ENCODE results near the gene PLXNC1. TPM values are rescaled to one million over a fixed set of nuclear protein-coding genes. Genes with fewer than 3 reads are reported as not detected.

Gene PLXNC1
- polyA plus RNA-seq, 1 donor (not counting 4 experiments of a cell fraction or from before 2014, with no cell fraction given) = 0.17 TPM

DNA sequence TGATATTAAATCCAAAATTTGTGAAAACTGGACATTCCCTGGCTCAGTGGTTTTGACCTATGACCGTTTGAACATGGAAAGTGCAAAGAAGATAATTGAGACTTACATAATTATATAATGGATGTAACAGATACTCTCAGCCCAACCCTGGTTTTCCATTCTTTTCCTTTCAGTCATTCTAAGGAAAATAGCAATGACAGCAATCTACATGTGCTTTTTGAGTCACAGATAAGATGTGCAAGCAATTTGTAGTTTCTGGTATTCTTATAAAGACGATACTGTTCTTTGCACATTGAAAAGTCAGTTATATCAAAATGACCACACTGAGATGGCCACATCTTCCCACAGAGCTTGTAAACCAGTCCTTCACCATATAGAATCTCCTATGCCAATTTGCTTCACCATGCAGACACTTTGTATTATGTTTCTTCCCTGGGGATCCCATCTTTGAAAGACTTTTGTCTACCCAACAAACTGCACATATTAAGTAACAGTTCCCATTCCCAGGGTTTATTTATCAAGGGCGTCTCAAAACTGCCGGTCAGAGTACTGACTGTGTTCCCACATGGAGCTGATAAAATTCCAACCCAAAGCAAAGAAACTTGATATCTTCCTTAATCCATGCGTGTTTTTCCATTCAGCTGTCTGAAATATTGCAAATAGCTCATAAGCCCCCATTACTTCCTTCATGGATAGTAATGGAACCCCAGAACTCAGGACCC lies 34.8 kb downstream of the PLXNC1 start:
- no peaks in the 10 kb centered on the region for H3K79me2 ChIP-seq (ENCODE audit: control insufficient read depth, insufficient read depth, low read length)
- TF ChIP-seq, protein P1, sequence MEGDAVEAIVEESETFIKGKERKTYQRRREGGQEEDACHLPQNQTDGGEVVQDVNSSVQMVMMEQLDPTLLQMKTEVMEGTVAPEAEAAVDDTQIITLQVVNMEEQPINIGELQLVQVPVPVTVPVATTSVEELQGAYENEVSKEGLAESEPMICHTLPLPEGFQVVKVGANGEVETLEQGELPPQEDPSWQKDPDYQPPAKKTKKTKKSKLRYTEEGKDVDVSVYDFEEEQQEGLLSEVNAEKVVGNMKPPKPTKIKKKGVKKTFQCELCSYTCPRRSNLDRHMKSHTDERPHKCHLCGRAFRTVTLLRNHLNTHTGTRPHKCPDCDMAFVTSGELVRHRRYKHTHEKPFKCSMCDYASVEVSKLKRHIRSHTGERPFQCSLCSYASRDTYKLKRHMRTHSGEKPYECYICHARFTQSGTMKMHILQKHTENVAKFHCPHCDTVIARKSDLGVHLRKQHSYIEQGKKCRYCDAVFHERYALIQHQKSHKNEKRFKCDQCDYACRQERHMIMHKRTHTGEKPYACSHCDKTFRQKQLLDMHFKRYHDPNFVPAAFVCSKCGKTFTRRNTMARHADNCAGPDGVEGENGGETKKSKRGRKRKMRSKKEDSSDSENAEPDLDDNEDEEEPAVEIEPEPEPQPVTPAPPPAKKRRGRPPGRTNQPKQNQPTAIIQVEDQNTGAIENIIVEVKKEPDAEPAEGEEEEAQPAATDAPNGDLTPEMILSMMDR (optimal IDR thresholded peaks at IDR 0.05 in 1 of 3, IDR thresholded peaks at IDR 0.05 in 1 of 3, conservative IDR thresholded peaks at IDR 0.05 in 1 of 3; ENCODE audit: extremely low read depth in 1 of 3, insufficient read depth in 2 of 3, low read length in 3 of 3) = no peak
- TF ChIP-seq EZH2 (IDR thresholded peaks at IDR 0.05; ENCODE audit: low read length) = no peak
- no peak for DNase-seq (ENCODE audit: low read depth, low spot score)
- H3K36me3 ChIP-seq (ENCODE audit: control insufficient read depth in 2 of 2, extremely low read depth in 1 of 2, insufficient read depth in 2 of 2, low read length in 2 of 2) = no peaks in the 10 kb centered on the region
- H3K4me1 ChIP-seq (ENCODE audit: control insufficient read depth, extremely low read depth, insufficient read depth, low read length) = no peaks in the 10 kb centered on the region
- no peak overlapping the region for H3K4me3 ChIP-seq (ENCODE audit: control insufficient read depth in 2 of 3, extremely low read depth in 1 of 3, insufficient read depth in 2 of 3, low read depth in 1 of 3, low read length in 3 of 3)
- FAIRE-seq = no peak
- dilution Hi-C loops (cut with MboI; ENCODE audit: extremely low pct_ligation_motif_present, low sequenced_read_pairs) = no loop called here
- no peaks in the 10 kb centered on the region for H3K9me3 ChIP-seq (ENCODE audit: control insufficient read depth, low read depth, low read length)
- no peak overlapping the region for H2AFZ ChIP-seq (ENCODE audit: control insufficient read depth, low read length)
- H3K4me2 ChIP-seq (ENCODE audit: control insufficient read depth, extremely low read depth, insufficient read depth, low read depth, low read length) = no peak overlapping the region
- H4K20me1 ChIP-seq (ENCODE audit: control insufficient read depth, extremely low read depth, insufficient read depth, low read length) = no peaks in the 10 kb centered on the region
- H3K27ac ChIP-seq (ENCODE audit: control insufficient read depth, insufficient read depth, low read length) = no peak overlapping the region
- no peak overlapping the region for H3K9ac ChIP-seq (ENCODE audit: control insufficient read depth, extremely low read depth, insufficient read depth, low read length)
- no peaks in the 10 kb centered on the region for H3K9me1 ChIP-seq (ENCODE audit: control insufficient read depth, extremely low read depth, insufficient read depth, low read length)
- peaks cover 15% of the 10 kb centered on the region for H3K27me3 ChIP-seq (ENCODE audit: control insufficient read depth, extremely low read depth, insufficient read depth, low read length)

DNA sequence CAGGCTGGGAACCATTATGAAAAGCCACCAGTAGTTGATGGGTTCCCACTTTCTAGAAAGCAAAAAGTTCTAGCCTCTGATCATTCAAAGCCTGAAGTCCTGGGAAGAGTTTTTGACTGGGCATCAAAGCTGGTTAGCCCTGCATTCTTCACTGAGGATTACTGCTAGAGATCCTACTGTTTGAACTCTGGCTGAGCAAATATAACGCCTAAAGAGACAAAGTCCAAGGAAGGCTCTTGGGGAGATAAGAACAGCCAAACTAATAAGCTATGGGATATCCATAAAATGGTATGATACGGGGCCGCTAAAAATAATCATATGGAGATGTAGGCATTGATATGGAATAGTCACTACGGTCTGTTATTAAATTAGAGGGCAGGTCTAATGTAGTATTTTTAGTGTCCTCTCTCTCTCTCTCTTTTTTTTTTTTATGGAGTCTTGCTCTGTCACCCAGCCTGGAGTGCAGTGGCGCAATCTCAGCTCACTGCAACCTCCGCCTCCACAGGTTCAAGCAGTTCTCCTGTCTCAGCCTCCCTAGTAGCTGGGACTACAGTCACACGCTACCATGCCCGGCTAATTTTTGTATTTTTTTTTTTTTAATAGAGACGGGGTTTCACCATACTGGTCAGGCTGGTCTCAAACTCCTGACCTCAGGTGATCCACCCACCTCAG lies 35.5 kb downstream of the PLXNC1 start:
- Histone ChIP-seq H3K4me3 (ENCODE audit: control insufficient read depth in 2 of 3, extremely low read depth in 1 of 3, insufficient read depth in 2 of 3, low read depth in 1 of 3, low read length in 3 of 3) (no peak overlapping the region), H3K27ac (ENCODE audit: control insufficient read depth, insufficient read depth, low read length) (no peak overlapping the region), H3K4me1 (ENCODE audit: control insufficient read depth, extremely low read depth, insufficient read depth, low read length) (no peaks in the 10 kb centered on the region), H3K4me2 (ENCODE audit: control insufficient read depth, extremely low read depth, insufficient read depth, low read depth, low read length) (no peak overlapping the region), H3K9ac (ENCODE audit: control insufficient read depth, extremely low read depth, insufficient read depth, low read length) (no peak overlapping the region), H3K36me3 (ENCODE audit: control insufficient read depth in 2 of 2, extremely low read depth in 1 of 2, insufficient read depth in 2 of 2, low read length in 2 of 2) (no peaks in the 10 kb centered on the region), H3K27me3 (ENCODE audit: control insufficient read depth, extremely low read depth, insufficient read depth, low read length) (peaks cover 15% of the 10 kb centered on the region), H3K9me3 (ENCODE audit: control insufficient read depth, low read depth, low read length) (no peaks in the 10 kb centered on the region), H3K9me1 (ENCODE audit: control insufficient read depth, extremely low read depth, insufficient read depth, low read length) (no peaks in the 10 kb centered on the region), H2AFZ (ENCODE audit: control insufficient read depth, low read length) (no peak overlapping the region), H4K20me1 (ENCODE audit: control insufficient read depth, extremely low read depth, insufficient read depth, low read length) (no peaks in the 10 kb centered on the region), H3K79me2 (ENCODE audit: control insufficient read depth, insufficient read depth, low read length) (no peaks in the 10 kb centered on the region)
- TF ChIP-seq, protein P1 (optimal IDR thresholded peaks at IDR 0.05 in 1 of 3, IDR thresholded peaks at IDR 0.05 in 1 of 3, conservative IDR thresholded peaks at IDR 0.05 in 1 of 3; ENCODE audit: extremely low read depth in 1 of 3, insufficient read depth in 2 of 3, low read length in 3 of 3) = no peak
- no peak for TF ChIP-seq EZH2 (IDR thresholded peaks at IDR 0.05; ENCODE audit: low read length)
- no peak for FAIRE-seq
- dilution Hi-C loops (cut with MboI; ENCODE audit: extremely low pct_ligation_motif_present, low sequenced_read_pairs) = no loop called here
- DNase-seq (ENCODE audit: low read depth, low spot score) = no peak
